ENCODE data around the gene FBXO33.

GRCh38 chr14:39422243-39422642 is 10.0 kb downstream of the FBXO33 start:
- TF ChIP-seq, protein P1, sequence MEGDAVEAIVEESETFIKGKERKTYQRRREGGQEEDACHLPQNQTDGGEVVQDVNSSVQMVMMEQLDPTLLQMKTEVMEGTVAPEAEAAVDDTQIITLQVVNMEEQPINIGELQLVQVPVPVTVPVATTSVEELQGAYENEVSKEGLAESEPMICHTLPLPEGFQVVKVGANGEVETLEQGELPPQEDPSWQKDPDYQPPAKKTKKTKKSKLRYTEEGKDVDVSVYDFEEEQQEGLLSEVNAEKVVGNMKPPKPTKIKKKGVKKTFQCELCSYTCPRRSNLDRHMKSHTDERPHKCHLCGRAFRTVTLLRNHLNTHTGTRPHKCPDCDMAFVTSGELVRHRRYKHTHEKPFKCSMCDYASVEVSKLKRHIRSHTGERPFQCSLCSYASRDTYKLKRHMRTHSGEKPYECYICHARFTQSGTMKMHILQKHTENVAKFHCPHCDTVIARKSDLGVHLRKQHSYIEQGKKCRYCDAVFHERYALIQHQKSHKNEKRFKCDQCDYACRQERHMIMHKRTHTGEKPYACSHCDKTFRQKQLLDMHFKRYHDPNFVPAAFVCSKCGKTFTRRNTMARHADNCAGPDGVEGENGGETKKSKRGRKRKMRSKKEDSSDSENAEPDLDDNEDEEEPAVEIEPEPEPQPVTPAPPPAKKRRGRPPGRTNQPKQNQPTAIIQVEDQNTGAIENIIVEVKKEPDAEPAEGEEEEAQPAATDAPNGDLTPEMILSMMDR (IDR thresholded peaks at IDR 0.05), result no peak
- TF ChIP-seq POLR2AphosphoS5 (IDR thresholded peaks at IDR 0.05) (no peak), POLR2A (IDR thresholded peaks at IDR 0.05) (no peak), EP300 (IDR thresholded peaks at IDR 0.05) (no peak)
